ENCODE results near the gene MICALL2.
"Not testable (repeated sequence)": the region's sequence is repeated elsewhere in the genome, so short reads cannot be mapped to it uniquely, and the experiment has no call there.

DNA sequence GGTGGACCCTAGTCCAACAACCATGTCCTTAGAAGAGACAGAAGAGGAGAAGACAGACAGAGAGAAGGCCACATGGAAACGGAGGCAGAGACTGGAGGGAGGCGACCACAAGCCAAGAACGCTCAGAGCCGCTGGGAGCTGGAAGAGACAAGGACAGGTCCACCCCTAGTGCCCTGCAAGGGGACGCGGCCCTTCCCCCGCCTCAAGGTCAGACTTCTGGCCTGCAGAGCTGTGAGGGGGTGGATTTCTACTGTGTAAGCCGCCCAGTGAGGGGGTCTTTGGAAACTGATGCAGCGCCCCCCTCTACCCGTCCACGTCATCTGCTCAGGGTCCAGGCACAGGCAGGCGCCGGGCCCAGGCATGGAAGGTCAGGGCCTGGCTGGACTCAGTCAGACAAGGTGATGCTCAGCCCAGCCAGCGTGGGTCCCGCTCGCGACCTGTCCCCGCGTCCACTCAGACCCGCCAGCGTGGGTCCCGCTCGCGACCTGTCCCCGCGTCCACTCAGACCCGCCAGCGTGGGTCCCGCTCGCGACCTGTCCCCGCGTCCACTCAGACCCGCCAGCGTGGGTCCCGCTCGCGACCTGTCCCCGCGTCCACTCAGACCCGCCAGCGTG lies 15.6 kb downstream of the MICALL2 start:
- TF ChIP-seq, protein P1, sequence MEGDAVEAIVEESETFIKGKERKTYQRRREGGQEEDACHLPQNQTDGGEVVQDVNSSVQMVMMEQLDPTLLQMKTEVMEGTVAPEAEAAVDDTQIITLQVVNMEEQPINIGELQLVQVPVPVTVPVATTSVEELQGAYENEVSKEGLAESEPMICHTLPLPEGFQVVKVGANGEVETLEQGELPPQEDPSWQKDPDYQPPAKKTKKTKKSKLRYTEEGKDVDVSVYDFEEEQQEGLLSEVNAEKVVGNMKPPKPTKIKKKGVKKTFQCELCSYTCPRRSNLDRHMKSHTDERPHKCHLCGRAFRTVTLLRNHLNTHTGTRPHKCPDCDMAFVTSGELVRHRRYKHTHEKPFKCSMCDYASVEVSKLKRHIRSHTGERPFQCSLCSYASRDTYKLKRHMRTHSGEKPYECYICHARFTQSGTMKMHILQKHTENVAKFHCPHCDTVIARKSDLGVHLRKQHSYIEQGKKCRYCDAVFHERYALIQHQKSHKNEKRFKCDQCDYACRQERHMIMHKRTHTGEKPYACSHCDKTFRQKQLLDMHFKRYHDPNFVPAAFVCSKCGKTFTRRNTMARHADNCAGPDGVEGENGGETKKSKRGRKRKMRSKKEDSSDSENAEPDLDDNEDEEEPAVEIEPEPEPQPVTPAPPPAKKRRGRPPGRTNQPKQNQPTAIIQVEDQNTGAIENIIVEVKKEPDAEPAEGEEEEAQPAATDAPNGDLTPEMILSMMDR (IDR thresholded peaks at IDR 0.05), result not testable (repeated sequence)
- not testable (repeated sequence) for TF ChIP-seq EP300 (IDR thresholded peaks at IDR 0.05)

Data from upper lobe of left lung (tissue), 4 donors.